Measurements from ENCODE around the gene DNTT.

DNA sequence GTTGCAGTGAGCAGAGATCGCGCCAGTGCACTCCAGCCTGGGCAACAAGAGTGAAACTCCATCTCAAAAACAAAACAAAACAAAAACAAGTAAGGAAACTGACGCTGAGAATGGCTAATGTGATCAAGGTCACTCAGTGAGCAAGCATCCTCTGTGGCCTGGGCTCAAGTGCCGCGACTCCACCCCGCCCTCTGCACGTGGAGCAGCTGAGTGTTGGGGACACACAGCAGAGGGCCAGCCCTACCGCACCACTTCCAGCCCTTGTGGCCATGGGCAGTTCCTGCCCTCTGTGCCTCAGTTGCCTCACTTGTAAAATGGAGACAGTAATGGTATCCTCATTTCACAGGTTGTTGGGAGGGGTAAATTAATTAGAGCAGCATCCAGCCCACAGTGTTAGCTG lies 75.5 kb downstream of the DNTT start:
- TF ChIP-seq POLR2A (IDR thresholded peaks at IDR 0.05; ENCODE audit: extremely low read depth, insufficient read length), result no peak
- TF ChIP-seq, protein P1, sequence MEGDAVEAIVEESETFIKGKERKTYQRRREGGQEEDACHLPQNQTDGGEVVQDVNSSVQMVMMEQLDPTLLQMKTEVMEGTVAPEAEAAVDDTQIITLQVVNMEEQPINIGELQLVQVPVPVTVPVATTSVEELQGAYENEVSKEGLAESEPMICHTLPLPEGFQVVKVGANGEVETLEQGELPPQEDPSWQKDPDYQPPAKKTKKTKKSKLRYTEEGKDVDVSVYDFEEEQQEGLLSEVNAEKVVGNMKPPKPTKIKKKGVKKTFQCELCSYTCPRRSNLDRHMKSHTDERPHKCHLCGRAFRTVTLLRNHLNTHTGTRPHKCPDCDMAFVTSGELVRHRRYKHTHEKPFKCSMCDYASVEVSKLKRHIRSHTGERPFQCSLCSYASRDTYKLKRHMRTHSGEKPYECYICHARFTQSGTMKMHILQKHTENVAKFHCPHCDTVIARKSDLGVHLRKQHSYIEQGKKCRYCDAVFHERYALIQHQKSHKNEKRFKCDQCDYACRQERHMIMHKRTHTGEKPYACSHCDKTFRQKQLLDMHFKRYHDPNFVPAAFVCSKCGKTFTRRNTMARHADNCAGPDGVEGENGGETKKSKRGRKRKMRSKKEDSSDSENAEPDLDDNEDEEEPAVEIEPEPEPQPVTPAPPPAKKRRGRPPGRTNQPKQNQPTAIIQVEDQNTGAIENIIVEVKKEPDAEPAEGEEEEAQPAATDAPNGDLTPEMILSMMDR (IDR thresholded peaks at IDR 0.05; ENCODE audit: low read depth, low read length), result no peak
- TF ChIP-seq, protein P2, sequence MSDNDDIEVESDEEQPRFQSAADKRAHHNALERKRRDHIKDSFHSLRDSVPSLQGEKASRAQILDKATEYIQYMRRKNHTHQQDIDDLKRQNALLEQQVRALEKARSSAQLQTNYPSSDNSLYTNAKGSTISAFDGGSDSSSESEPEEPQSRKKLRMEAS (IDR thresholded peaks at IDR 0.05; ENCODE audit: low read depth, low read length), result no peak

Measured in NB4 (cell line).